MCF 10A (cell line): ENCODE measurements around the gene PRR19. TPM values are rescaled to one million over a fixed set of nuclear protein-coding genes. Genes with fewer than 3 reads are reported as not detected.

Experiments used
- BruUV-seq: library from RNA; stranded (reverse); fragments of 400-500 nt; replicated peaks from 2 replicates; lab custom pipeline; 2021; lab: Mats Ljungman, UMichigan
- CTCF ChIA-PET: fragments of 300-600 bp; sonication (Branson Sonifier 250); formaldehyde crosslinking; extraction: SDS; loops from one replicate; lab custom pipeline; 2021; ENCODE audit warnings: antibody characterized with exemption, inconsistent platforms; lab: Yijun Ruan, JAX
- POLR2A ChIA-PET: fragments of 300-600, 350-650 bp; sonication (Branson Sonifier 250); formaldehyde crosslinking; extraction: SDS; loops from one replicate; lab custom pipeline; 2020; ENCODE audit warnings: antibody characterized with exemption, inconsistent platforms; lab: Yijun Ruan, JAX
- DNase-seq: peaks from one replicate; pipeline ENCODE4 v3.0.0-alpha.2; 2018; ENCODE audit not compliant: unreplicated experiment
- H3K27ac Mint-ChIP-seq: one replicate; pipeline ENCODE4 v1.8.0; 2022; ENCODE audit warnings: mild to moderate bottlenecking, low read depth, mixed read lengths; ENCODE audit not compliant: unreplicated experiment
- H3K27me3 Mint-ChIP-seq: one replicate; pipeline ENCODE4 v1.8.0; 2022; ENCODE audit warnings: mixed read lengths; ENCODE audit not compliant: insufficient read depth, unreplicated experiment
- H3K36me3 Mint-ChIP-seq: one replicate; pipeline ENCODE4 v1.8.0; 2022; ENCODE audit warnings: mild to moderate bottlenecking, moderate library complexity, mixed read lengths; ENCODE audit not compliant: insufficient read depth, unreplicated experiment
- H3K4me1 Mint-ChIP-seq: one replicate; pipeline ENCODE4 v1.8.0; 2022; ENCODE audit warnings: mixed read lengths; ENCODE audit not compliant: insufficient read depth, unreplicated experiment
- H3K4me3 Mint-ChIP-seq: one replicate; pipeline ENCODE4 v1.8.0; 2022; ENCODE audit warnings: mild to moderate bottlenecking, moderate library complexity, mixed read lengths; ENCODE audit not compliant: unreplicated experiment
- H3K9me3 Mint-ChIP-seq: one replicate; pipeline ENCODE4 v1.8.0; 2022; ENCODE audit warnings: mixed read lengths; ENCODE audit not compliant: unreplicated experiment
- intact Hi-C: fragments of 100-400 bp; cut with micrococcal nuclease; formaldehyde crosslinking; loops from 2 replicates; pipeline ENCODE4 v1.14.1; 2022
- total RNA-seq: library from RNA; stranded (reverse); gene quantifications from 2 replicates; pipeline ENCODE4 v1.2.3, GENCODE V29; 2022
- TF ChIP-seq, protein P1 (sequence below): fragments of 200-600 bp; IDR thresholded peaks from one replicate; pipeline ENCODE4 v1.8.0; 2022; ENCODE audit warnings: antibody characterized with exemption, mild to moderate bottlenecking; ENCODE audit not compliant: unreplicated experiment

The PRR19 gene
- total RNA-seq, 1 experiment from 2014 or later = 0.30 TPM

DNA sequence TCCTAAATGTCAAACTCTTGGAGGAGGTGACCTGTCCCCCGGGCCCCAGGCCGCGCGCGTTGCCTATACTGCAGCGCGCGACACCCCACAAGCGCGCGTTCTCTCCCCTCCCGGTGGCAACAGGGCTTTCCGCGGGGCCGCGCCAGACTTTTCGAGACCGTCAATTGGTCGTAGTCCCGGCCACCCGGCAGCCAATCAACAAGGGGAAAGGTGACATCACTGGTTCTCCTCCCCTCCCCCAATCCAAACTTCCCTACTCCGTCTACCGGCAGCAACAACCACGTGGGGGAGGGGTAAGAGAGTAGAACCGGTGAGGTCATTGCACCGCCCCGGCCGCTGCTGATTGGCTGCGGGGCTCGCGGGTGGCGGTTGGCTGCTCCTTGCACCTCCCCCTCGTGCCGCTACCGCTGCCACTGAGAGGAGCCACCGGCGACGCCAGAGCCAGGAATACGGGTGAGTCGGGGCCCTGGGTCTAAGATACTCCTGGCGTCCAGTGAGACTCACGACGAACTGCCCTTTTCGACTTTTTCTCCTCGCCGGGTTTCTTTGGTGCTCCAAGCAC, 33.7 kb upstream of the PRR19 start:
- DNase-seq = peak; percentile 100
- ChIA-PET POLR2A (interaction anchor here (0.6 to 2.1 kb wide), 4 partner anchors 12 to 24 kb away, joined by 3 to 10 read pairs (median 6); partner anchors contain the start of gene ERF), CTCF (interaction anchor here (1.7 kb wide), 1 partner anchor 11 kb away, joined by 5 read pairs; no protein-coding TSS in a partner anchor)
- H3K27me3 Mint-ChIP-seq = no peaks in the 10 kb centered on the region
- no peak overlapping the region for H3K27ac Mint-ChIP-seq
- H3K36me3 Mint-ChIP-seq = peaks cover 10% of the 10 kb centered on the region
- TF ChIP-seq, protein P1, sequence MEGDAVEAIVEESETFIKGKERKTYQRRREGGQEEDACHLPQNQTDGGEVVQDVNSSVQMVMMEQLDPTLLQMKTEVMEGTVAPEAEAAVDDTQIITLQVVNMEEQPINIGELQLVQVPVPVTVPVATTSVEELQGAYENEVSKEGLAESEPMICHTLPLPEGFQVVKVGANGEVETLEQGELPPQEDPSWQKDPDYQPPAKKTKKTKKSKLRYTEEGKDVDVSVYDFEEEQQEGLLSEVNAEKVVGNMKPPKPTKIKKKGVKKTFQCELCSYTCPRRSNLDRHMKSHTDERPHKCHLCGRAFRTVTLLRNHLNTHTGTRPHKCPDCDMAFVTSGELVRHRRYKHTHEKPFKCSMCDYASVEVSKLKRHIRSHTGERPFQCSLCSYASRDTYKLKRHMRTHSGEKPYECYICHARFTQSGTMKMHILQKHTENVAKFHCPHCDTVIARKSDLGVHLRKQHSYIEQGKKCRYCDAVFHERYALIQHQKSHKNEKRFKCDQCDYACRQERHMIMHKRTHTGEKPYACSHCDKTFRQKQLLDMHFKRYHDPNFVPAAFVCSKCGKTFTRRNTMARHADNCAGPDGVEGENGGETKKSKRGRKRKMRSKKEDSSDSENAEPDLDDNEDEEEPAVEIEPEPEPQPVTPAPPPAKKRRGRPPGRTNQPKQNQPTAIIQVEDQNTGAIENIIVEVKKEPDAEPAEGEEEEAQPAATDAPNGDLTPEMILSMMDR = no peak
- no peak overlapping the region for H3K4me3 Mint-ChIP-seq
- peaks cover 23% of the 10 kb centered on the region for H3K4me1 Mint-ChIP-seq
- no TSS peak for BruUV-seq
- H3K9me3 Mint-ChIP-seq = no peaks in the 10 kb centered on the region
- intact Hi-C loops = loop anchor here (1.0 to 2.0 kb wide), 2 partner anchors 13 to 15 kb away; partner anchors contain the start of gene ERF

DNA sequence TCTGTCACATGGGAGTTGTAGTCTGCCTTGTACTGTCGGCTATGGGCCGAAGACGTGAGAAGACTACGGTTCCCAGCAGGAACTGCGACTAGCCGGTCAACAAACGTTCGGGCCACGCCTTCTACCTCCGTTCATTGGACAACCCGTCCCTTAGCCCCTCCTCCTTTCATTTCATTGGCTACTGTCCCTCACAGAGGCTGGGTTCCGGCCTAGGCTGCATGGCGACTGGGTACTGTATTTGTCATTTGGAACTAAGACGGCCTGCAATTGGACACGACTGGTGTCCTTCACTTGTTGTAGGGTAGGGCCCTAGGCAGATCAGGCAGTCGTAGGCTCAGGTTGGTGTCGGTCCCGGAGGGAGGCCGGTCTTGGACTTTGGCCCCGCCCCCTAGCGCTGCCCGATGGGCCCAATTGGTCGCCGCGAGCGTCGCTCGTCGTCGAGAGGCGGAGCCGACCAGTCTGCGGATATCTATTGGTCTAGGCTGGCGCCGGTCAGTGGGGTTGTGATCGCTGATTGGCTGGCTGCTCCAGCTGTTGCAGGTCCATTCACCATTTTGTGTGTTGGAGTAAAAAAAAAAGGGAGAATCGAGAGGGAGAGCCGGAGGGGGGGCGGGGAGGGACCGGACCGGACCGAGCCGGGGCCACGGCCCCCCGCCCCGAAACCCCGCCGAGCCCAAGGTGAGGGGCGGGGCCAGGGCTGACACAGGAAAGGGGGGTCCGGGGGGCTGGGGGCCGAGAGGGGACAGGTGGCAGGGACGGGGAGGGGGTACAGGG, 33.0 kb upstream of the PRR19 start, which contains the start of gene CIC:
CIC (plus strand) TSS at position 549 of the 774 bp plus-strand sequence. CDS start 2,532 bp downstream, outside the sequence.
- Mint-ChIP-seq H3K36me3 (peaks cover 16% of the 10 kb centered on the region), H3K27ac (no peak within 1 kb of the TSS), H3K9me3 (no peaks in the 10 kb centered on the region), H3K4me1 (peaks cover 23% of the 10 kb centered on the region), H3K27me3 (no peaks in the 10 kb centered on the region), H3K4me3 (no peak within 1 kb of the TSS)
- DNase-seq = peak; percentile 100
- intact Hi-C loops = loop anchor here (1.0 to 2.0 kb wide), 2 partner anchors 14 kb away; partner anchors contain the start of gene ERF
- TF ChIP-seq, protein P1 = no peak
- POLR2A ChIA-PET = interaction anchor here (3.2 to 4.1 kb wide), 4 partner anchors 12 to 25 kb away, joined by 10 to 66 read pairs (median 39); partner anchors contain the start of genes ERF and GSK3A
- TSS peak; percentile 80 for BruUV-seq
- CTCF ChIA-PET = interaction anchor here (2.1 kb wide), 1 partner anchor 10 kb away, joined by 20 read pairs; no protein-coding TSS in a partner anchor

DNA sequence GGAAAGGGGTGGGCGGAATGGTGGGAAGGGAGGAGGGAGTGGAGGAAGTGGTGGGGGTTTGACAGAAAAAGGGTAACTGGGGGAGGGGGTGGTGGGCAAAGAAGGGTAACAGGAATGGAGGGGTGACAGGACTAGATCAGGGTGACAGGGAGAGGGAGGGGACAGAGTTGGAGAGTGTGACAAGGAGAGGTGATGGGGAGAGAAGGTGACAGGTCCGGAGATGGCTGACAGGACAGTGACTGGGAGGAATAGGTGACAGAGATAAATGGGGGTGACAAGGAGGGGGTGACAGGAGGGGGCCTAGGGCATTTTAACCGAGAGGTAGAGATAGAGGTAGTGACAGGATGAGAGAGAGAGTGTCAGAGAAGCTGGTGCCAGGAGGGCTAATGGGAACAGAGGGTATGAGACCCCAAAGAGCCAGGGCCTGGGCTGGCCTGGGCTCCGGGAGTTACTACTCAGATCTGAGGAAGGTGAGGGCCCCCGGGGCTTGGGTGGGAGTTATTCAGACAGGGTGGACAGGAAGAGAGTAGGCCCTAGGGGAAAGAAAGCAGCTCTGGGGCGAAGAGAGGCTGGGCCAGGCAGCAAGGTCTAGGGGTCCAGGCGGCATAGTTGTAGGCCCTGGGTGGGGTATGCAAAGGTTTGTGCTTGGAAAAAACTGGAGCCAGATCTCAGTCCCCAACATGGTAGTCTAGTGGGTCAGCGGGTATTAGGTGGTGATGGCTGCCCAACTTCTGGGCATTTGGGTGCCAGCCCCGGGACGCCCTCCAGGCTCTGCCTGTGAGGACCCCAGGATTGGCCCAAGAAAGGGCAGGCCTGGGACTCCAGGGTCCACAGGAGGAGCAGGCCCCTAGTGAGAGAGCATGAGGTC, 32.2 kb upstream of the PRR19 start:
- Mint-ChIP-seq H3K4me3 (no peak overlapping the region), H3K4me1 (peaks cover 23% of the 10 kb centered on the region), H3K27me3 (no peaks in the 10 kb centered on the region), H3K9me3 (no peaks in the 10 kb centered on the region), H3K27ac (no peak overlapping the region), H3K36me3 (peaks cover 24% of the 10 kb centered on the region)
- ChIA-PET CTCF (interaction anchor here (0.9 to 2.1 kb wide), 5 partner anchors 10 to 160 kb away, joined by 3 to 20 read pairs (median 4); partner anchors contain the start of gene POU2F2), POLR2A (interaction anchor here (0.6 to 4.1 kb wide), 13 partner anchors 11 to 1937 kb away, joined by 3 to 66 read pairs (median 5); partner anchors contain the start of genes DEDD2, ERF, GSK3A and PAFAH1B3)
- no peak for DNase-seq
- intact Hi-C loops = loop anchor here (2.0 kb wide), 1 partner anchor 15 kb away; the partner anchor contains the start of gene ERF
- no TSS peak for BruUV-seq
- TF ChIP-seq, protein P1 = no peak
